Esophagus mucosa (tissue), 1 donor: Measurements from ENCODE around the gene THADA. TPM values are rescaled to one million over a fixed set of nuclear protein-coding genes. Genes with fewer than 3 reads are reported as not detected.
A peak's percentile ranks its signal among the peaks of the same experiment; 100 is the strongest.

ENCODE experiments used
- ATAC-seq: fragments of 200-7000 bp; cut with Tn5 transposase; one replicate; pipeline ENCODE4 v1.9.1; 2020
- total RNA-seq: library from RNA; stranded (reverse); gene quantifications from one replicate; pipeline ENCODE4 v1.2.4, GENCODE V29; 2023
- donor health status: DM: yes; HTN: yes; CAD: no.

The THADA gene
- total RNA-seq, 1 donor from 2014 or later: 20.8 TPM

- ATAC-seq: peak; percentile 17
Measured at GRCh38 chr2:43268066-43268953, 327.5 kb downstream of the THADA start.

- ATAC-seq: no peak
Measured at GRCh38 chr2:43267381-43267780, 328.5 kb downstream of the THADA start.

GRCh38 chr2:43266711-43267111 is 329.1 kb downstream of the THADA start:
- no peak for ATAC-seq

- ATAC-seq: no peak
Measured at GRCh38 chr2:43265421-43265820, 330.4 kb downstream of the THADA start.

- no peak for ATAC-seq
Measured at GRCh38 chr2:43265001-43265400, 330.8 kb downstream of the THADA start.

- no peak for ATAC-seq
Measured at GRCh38 chr2:43262951-43263350, 332.9 kb downstream of the THADA start.

- ATAC-seq: no peak
Measured at GRCh38 chr2:43262239-43262638, 333.6 kb downstream of the THADA start.

- no peak for ATAC-seq
Measured at GRCh38 chr2:43259512-43259911, 336.3 kb downstream of the THADA start.

GRCh38 chr2:43258547-43259156 is 337.2 kb downstream of the THADA start:
- no peak for ATAC-seq

- ATAC-seq: no peak
Measured at GRCh38 chr2:43255296-43255910, 340.4 kb downstream of the THADA start.

GRCh38 chr2:43254331-43254730 is 341.5 kb downstream of the THADA start:
- ATAC-seq: no peak

GRCh38 chr2:43251171-43251731 is 344.6 kb downstream of the THADA start:
- ATAC-seq: peak; percentile 36

GRCh38 chr2:43250015-43250414 is 345.8 kb downstream of the THADA start:
- no peak for ATAC-seq

- no peak for ATAC-seq
Measured at GRCh38 chr2:43248621-43249020, 347.2 kb downstream of the THADA start.

- no peak for ATAC-seq
Measured at GRCh38 chr2:43246641-43247040, 349.2 kb downstream of the THADA start.

- ATAC-seq: no peak
Measured at GRCh38 chr2:43241558-43241957, 354.3 kb downstream of the THADA start.

- peak; percentile 36 for ATAC-seq
Measured at GRCh38 chr2:43240766-43241150, 355.1 kb downstream of the THADA start.

- peak; percentile 14 for ATAC-seq
Measured at GRCh38 chr2:43239981-43240765, 355.7 kb downstream of the THADA start.

GRCh38 chr2:43238813-43239212 is 357.0 kb downstream of the THADA start:
- ATAC-seq: no peak

GRCh38 chr2:43238176-43238575 is 357.7 kb downstream of the THADA start:
- no peak for ATAC-seq

GRCh38 chr2:43233218-43234212 is 362.3 kb downstream of the THADA start:
- no peak for ATAC-seq
